Muscle of back (tissue), 11 donors: ENCODE data around the gene EFCAB8. TPM values are rescaled to one million over a fixed set of nuclear protein-coding genes. Genes with fewer than 3 reads are reported as not detected.
"Not testable (repeated sequence)": the region's sequence is repeated elsewhere in the genome, so short reads cannot be mapped to it uniquely, and the experiment has no call there.

Experiments used
- DNase-seq, 3 donors: peaks; one replicate each; pipeline versions ENCODE4 v3.0.0 to v3.0.0-alpha.2; 2013
- polyA plus RNA-seq, 10 donors: library from polyadenylated mRNA; unstranded; fragments of 120-200 nt; gene quantifications; one replicate each; pipeline ENCODE4 v1.2.1, GENCODE V29; 2013; ENCODE audit not compliant: insufficient read length in 10 of 10

The EFCAB8 gene
- polyA plus RNA-seq, 10 donors, result 0.08 to 0.30 (median 0.14) TPM; not detected in 2

DNA sequence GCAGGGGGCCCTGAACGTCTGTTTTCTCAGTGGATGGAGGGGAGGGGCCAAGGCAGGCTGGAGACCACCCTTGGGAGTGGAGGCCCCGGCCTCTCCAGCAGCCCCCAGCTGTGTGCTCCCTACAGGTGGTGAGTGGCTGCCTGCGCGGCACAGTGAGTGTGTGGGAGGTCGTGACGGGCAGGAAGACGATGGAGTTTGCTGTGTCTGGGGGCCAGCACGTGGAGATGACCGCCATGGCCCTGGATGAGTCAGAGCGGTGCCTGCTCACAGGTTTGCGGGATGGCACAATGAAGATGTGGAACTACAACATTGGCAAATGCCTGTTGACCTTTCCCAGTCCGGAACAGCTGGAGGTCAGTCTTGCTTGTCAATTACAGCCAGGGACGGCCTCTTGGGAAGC is 52.6 kb downstream of the EFCAB8 start:
- DNase-seq, result no peak

DNA sequence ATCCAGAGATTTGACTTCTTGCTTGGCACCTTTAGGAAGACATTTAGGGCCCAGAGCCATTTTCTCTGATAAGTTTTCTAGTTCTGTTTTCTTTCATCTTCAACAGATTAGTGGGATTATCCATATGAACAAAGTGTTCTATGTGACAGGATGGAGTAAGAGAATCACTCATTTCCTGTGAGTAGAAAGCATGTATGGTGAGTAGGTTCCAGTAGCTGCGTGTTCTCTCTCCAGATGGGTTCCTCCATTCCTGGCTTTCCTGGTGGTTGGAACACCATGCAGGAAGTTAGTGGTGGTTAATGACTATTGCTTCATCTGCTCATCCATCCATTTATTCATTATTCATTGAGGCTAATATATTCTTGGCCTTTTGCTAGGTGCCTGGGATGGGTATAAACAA is 54.0 kb downstream of the EFCAB8 start:
- no peak for DNase-seq

DNA sequence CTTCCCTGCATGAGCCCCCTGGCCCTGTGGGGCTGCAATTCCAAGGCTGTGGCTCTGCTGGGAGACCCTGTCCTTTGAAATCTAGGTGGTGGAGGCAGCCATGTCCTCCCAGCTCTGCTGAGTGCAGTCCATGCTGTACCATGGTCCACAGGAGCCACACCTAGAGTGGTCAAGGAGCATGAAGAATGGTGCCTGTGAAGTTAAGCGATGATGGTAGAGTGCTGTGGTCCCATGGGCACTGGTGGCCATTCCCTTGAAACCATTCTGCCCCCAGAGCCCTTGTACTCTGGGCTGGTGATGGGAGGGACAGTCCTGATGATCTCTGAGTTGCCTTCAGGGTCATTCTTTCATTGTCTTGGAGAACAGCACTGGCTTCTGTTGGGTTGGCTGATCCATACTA is 55.3 kb downstream of the EFCAB8 start:
- no peak for DNase-seq

DNA sequence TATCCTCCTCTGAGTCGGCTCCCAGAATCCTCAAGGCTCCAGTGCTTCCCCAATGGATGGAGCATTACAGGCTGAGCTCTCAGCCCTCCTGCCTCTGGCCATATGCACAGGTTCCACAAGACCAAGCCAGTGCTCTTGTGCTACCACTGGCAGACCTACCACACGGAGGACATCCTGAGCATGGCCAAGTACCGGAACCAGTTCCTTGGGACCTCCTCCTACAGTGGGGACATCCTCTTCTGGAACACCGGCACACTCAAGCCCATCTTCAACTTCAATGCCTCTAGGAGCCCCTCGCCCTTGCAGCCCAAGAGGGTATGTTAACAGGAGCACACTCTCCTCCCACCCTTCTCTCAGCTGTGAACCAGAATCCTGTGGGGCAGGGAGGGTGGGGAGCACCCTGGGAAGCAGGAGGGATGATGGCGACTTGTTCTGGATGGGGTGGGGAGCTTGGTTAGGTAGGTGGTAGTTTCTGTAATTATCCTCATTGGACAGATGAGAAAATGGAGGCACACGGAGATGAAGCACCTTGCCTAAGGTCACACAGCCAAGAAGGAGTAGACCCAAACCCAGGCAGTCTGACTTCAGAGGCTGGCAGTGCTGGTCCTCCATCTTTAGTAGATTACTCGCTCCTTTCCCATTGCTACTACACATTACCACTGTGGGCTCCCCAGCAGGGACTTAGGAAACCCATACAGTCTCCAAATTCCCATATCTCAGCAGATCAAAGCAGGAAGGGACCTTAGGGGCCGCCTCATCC is 58.6 kb downstream of the EFCAB8 start:
- no peak for DNase-seq

DNA sequence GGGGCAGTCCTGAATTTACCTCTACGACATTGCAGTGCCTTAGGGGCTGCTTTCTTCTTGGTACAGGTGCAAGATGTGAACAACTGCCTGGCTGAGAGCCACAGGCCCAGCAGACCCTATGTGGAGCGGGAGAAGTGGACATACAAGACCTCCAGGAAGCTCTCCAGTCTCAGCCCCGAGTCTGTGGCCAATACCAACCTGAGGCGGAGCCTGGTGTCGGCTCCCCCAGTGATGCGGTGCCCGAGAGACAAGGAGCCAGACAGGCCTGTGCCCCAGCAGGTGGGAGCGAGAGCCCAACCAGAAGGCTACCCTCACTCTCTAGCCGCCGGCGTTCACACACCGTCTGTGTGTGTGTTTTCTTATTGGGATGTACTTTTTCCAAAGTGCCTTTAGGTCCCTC is 59.6 kb downstream of the EFCAB8 start:
- no peak for DNase-seq

DNA sequence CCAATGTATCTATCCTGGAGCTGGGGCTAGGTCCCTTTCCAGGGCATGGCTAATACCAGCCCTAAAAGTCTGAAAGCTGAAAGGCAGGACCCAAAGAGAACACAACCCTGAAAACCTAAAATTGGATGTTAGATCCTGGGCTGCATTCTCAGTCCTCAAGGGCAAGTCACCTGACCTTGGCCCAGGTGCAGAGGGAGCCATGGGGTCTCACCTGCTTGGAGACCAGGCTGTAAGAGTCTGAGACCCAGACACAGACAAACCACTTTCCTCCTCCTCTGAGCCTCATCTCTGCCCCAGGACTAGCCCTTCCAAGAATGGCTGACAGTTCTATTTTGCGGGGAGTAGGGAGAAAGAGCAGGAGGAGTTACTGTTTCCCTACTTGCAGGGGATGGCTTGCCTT is 60.0 kb downstream of the EFCAB8 start:
- DNase-seq, result no peak

DNA sequence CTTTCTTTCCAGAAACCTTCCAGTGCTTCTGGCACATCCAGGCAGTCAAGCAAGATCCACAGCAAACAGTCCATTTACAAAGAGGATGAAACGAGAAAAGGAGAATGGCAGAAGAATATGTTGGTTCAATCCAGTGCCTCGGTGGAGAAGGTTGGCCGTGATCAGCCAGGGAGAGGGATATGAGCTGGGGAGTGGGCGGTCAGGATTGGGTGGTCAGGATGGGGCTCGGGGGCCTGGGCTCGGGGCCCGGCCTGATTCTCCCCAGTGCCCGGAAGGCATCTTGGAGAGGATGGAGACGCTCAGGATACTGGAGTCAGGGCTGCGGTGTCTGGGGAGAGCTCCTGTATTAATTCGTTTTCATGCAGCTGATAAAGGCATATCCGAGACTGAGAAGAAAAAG is 61.3 kb downstream of the EFCAB8 start:
- no peak for DNase-seq

DNA sequence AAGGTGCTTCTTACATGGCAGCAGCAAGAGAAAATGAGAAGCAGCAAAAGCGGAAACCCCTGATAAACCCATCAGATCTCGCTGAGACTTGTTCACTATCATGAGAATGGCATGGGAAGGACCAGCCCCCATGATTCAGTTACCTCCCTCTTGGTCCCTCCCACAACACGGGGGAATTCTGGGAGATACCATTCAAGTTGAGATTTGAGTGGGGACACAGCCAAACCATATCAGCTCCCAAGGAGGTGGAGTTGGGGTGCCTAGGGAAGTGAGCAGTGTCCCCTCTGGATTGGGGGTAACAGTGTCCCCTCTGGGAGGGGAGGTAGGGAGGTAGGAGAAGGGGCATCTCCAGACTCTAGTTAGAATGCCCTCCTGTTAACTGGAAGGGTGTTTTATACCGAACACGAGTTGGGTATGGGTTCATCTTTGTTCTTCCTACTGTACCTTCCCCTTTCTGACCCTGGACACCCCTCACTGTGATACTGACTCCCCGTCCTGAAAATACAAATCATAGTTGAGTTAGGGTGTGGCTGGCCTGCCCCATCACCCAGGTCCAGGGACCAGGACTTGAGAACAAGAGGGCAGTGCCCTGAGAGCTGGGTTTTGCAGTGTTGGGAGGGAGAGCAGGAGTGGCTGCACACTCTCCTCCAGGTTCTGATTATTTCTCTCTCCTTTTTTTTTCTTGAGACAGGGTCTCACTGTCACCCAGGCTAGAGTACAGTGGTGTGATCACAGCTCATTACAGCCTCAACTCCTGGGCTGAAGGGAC is 62.0 kb downstream of the EFCAB8 start:
- DNase-seq, result no peak

DNA sequence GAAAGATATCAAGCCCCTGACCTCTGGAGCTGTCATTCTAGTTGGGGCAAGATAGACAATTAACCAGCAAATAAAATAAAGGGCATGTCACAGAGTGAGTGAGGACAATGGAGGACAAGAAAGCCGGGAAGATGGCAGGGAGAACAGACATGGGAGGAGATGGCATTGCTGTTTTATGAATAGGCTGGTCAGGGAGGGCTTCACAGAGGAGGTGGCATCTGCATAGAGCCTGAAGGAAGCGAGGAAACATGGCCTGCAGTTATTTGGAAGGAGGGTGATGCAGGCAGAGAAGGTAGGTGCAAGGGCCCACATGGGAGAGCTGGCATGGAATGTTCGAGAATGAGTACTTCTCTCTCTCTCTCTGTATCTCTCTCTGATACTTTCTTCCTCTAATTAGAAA is 63.7 kb downstream of the EFCAB8 start:
- DNase-seq, result no peak

DNA sequence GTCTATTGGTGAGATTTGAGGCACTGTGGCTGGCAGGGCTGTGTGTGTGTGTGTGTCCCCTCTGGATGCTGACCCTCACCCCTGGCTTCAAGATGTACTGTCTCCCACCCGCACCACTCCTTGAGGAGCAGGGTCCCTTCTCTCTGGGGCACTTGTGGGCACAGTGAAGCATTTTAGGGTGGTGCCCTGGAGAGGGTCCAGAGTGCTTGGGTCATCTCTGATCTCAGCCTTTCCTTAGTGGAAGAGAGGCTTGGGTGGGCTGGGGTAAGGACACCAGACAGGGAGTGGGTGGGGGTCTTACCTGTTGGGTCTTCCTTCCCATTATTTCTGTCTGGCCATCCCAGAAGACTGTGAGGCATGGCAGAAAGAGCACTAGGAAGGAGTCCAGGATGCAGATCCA is 66.1 kb downstream of the EFCAB8 start:
- no peak for DNase-seq

DNA sequence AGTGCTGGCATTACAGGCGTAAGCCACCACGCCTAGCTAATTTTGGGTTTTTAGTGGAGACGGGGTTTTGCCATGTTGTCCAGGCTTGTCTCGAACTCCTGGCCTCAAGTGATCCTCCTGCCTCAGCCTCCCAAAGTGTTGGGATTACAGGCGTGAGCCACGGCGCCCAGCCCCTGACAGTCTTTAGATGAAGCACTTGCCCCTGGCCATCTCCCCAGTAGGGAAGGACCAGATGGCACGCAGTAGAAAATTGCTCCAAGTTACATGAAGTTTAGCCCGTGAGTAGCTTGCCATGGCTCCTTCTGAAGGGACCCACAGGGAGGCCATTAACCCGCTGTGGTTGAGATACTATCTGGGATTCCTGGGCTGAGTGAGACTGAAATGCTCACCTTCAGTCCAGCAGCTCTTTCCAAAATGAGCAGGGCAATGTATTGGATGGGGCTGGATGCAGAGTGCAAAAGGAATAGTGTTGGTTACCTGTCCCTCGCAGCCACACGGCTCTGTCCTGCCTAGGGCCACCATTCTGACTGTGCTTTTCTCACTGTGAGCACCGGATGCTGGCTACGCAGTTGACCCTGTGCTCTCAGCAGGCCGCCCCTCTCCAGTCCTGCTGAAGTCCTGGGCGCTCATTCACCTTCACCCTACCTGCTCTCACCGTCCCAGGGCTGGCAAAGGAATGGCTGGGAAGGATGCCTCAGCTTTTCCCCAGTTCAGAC is 66.9 kb downstream of the EFCAB8 start:
- no peak for DNase-seq

DNA sequence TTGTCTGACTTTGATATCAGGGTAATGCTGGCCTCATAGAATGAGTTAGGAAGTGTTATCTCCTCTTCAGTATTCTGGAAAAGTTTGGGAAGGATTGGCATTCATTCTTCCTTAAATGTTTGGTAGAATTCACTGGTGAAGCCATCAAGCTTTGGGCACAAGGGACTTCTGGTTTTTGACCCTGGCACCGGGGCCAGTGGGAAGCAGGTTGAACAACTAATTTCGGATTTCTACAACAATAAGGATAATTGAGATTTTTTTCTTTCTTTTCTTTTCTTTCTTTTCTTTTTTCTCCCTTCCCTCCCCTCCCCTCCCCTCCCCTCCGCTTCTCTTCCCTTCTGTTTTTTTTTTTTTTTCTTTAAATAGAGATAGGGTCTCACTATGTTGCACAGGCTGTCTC is 70.4 kb downstream of the EFCAB8 start:
- DNase-seq, result no peak

DNA sequence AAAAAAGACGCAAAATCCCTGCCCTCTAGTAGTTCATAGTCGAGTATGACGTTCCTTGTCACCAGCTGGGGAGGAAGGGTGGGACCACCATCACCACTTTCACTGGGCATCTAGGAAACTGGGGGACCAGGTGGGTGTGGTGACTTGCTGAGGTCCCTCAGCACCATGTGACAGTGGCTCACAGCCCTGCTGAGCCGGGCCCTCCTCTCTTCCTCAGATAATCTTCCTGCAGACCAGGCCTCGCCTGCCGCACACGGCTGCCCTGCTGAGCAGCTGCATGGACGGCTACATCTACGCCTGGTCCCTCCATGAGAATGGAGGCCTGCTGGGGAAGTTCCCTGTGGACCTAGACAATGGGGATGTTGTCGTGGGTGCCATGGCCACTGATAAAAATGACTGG is 71.5 kb downstream of the EFCAB8 start:
- no peak for DNase-seq

DNA sequence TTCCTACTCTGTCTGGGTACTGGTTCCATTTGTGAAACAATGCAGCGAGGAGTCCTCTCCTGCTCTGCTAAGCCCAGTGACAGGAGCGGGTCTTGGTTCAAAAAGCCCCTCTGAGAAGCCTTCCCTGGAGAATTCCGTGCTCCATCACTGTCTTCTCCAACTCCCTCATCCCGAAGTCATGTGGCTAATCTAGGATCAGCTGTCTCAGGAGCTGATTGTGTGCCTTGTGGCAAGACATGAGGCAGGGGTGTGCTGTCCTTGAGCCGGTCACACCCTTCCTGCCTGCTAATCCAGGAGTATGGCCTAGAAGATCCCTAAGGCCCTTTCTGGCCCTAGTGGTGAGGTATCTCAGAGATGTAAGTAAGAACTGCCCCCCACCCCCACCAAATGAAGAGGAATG is 72.0 kb downstream of the EFCAB8 start:
- no peak for DNase-seq

DNA sequence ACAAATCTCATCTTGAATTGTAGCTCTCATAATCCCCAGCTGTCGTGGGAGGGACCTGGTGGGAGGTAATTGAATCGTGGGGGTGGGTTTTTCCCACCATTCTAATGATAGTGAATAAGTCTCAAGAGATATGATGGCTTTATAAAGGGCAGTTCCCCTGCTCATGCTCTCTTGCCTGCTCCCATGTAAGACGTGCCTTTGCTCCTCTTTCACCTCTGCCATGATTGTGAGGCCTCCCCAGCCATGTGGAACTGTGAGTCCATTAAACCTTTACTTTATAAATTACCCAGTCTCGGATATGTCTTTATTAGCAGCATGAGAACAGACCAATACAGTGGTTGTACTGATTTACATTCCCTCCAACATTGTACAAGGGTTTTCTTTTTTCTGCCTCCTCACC is 75.9 kb downstream of the EFCAB8 start:
- DNase-seq, result no peak

DNA sequence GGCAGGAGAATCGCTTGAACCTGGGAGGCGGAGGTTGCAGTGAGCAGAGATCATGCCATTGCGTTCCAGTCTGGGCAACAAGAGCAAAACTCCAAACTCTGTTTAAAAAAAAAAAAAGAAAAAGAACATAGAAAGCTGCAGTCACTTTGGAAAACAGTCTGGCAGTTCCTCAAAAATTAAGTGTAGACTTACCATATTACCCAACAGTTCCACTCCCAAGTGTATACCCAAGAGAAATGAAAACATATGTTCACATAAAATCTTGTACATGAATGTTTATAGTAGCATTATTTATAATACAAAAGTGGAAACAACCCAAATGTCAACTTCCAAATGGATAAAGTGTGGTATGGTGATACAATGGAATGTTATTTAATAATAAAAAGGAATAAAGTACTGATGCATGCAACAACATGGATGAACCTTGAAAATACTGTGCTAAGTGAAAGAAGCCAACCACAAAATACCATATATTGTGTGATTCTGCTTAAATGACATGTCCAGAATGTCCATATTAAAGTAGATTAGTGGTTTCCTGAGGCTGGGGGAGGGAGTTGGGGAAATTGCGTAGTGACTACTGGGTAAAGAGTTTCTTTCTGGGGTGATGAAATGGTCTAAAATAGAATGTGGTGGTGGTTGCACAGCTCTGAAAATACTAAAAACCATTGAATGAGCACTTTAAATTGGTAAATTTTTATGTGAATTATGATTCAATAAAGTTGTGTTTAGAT is 82.6 kb downstream of the EFCAB8 start:
- DNase-seq, result no peak

DNA sequence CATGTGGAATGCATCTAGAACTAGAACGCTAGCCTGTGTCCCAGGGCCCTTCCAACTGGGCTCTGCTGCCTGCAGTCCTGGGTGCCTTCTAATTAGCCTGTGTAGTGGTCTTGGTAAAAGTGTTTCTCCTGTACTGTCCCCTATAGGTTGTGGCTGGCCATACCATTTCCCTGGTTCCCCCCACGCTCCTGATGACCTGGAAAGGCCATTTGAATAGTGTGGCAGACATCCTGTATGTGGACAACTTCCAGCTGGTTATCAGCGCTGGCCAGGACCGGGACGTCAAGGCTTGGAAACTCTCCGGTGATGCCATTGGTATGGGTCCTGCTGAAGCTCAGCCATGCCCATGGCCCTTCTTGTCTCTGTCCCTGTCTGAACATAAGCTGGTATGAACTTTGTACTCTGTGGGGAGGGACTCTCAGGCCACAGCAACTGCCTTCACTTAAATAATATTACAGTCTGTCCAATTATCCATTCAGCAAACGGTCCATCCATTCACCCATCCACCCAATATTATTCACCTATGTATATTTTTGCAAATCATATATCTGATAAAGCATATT is 84.8 kb downstream of the EFCAB8 start:
- DNase-seq, result no peak

DNA sequence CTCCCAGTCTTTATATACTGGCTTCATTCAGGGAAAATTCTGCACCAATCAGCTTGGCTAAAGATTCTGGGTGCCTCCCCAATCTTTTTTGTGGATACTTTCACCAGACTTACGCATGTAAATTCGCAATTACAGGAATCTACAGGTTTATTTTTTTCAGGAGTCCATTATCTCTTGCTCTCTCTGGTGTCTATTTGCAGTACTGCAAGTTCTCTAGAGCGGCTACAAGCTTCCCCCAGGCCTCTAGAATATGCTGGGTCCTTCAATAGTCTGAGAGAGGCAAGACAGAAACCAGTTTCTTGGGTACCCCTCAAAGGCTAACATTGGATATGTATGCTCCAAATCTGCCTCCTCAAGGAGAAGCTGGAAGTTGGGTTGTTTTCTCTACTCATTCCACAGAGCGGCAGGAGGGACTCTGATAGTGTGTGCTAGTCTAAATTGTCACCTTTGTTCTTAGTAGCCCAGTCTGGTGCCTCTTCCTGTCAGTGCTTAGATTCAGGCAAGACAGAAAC is 87.0 kb downstream of the EFCAB8 start:
- peak in 2 of 3 donors; percentile 1 to 19 for DNase-seq

DNA sequence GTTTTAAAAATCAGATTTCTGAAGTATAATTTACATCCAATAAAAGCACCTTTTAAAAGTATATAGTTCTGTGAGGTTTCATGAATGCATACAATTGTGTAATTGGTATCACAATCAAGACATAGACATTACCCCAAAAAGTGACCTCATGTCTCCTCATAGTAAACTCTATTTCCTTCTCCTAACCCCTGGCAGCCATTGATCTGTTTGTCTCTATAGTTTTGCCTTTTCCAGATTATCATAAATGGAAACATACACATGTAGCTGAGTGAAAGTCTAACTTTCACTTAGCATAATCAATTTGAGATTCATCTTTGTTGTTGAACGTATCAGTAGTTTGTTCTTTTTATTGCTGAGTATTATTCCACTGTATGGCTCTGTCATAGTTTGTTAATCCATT is 87.9 kb downstream of the EFCAB8 start:
- DNase-seq, result no peak

DNA sequence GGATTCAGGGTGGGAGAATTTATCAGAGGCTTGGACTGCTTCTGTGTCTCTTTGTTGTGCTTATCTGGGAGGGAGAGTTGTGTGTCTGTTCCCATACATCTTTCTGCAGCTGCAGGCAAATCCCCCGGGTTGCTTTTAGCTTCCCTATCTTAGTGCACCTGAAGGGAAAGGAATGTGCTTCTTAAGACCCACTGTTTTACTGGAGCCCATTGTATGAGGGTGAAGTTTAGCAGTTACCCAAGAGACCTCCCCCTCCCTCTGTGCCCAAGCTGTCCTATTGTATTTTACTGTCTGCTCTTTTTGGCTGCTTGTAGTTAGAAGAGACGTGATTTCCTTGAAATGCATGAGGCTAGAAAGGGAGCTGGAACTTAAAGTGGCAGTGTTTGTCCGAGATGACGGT is 91.8 kb downstream of the EFCAB8 start:
- DNase-seq, result not testable (repeated sequence)

DNA sequence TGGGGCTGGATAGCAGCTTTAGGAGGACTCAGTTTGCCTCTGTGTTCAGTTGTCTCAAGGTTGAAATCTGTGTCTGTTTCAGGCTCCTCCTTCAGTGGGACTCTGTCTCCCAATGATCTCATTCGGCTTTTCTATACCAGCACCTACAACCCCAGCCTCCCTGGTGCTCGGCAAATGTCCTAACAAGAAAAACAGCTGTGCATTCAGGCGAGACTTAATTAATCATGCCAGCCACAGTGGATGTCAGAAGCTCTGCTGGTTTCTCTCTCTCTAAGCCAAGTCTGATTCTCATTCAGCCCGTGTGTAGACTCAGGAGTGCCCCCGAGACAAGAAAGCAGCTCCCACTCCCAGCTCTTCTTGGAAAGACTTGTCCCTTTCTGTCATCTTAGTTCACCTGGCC is 98.7 kb downstream of the EFCAB8 start:
- no peak for DNase-seq

DNA sequence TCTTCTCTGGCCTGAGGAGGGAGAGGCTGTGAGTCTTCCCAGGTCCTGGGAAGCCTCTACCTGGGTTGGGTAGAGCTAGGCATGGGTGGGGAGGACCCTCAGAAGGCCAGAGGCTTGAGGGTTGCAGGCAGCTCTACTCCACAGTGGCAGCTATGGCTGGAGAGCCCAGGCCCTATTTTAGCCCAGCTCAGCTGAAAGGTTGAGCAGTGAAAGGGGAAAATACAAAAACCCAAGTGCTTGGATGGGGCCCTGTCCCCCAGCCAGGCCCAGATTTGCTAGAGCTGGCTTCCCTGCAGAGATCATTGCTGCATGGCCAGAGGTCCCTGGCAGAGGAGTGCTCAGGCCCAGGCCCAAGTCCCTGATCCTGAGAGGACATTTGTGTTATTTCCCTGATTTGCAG is 99.9 kb downstream of the EFCAB8 start:
- no peak for DNase-seq
